ENCODE results near the gene LENG9. TPM values are rescaled to one million over a fixed set of nuclear protein-coding genes. Genes with fewer than 3 reads are reported as not detected.
"Not testable (repeated sequence)": the region's sequence is repeated elsewhere in the genome, so short reads cannot be mapped to it uniquely, and the experiment has no call there.

LENG9 gene
- total RNA-seq, 2 experiments from 2014 or later, result 4.3 to 5.5 TPM

- POLR2A ChIA-PET, result no interaction called here
- Mint-ChIP-seq H3K27me3 (peaks cover 29% of the 10 kb centered on the region), H3K36me3 (ENCODE audit: low read depth) (no peaks in the 10 kb centered on the region), H3K4me3 (peak within 1 kb of the TSS; percentile 50), H3K4me1 (ENCODE audit: low read depth) (peaks cover 30% of the 10 kb centered on the region), H3K27ac (no peak within 1 kb of the TSS), H3K9me3 (no peaks in the 10 kb centered on the region)
- TF ChIP-seq CTCF (IDR thresholded peaks at IDR 0.05), result no peak
- intact Hi-C loops (cut with micrococcal nuclease), result no loop called here
- DNase-seq, result peak; percentile 43
- ATAC-seq, result peak; percentile 60
- CTCF ChIA-PET, result no interaction called here
Measured at GRCh38 chr19:54502518-54503048, 39.0 kb upstream of the LENG9 start, which contains the start of gene LAIR2. LAIR2 (plus strand) TSS chr19:54502831; CDS start chr19:54502919, 88 bp downstream.

- H3K27me3 Mint-ChIP-seq, result peaks cover 31% of the 10 kb centered on the region
- H3K27ac Mint-ChIP-seq; H3K9me3 Mint-ChIP-seq; intact Hi-C loops (cut with micrococcal nuclease); H3K4me3 Mint-ChIP-seq; DNase-seq; H3K36me3 Mint-ChIP-seq (ENCODE audit: low read depth): not testable (repeated sequence)
- POLR2A ChIA-PET, result interaction anchor here (0.6 kb wide), 1 partner anchor 372 kb away, joined by 3 read pairs; no protein-coding TSS in a partner anchor
- CTCF ChIA-PET, result interaction anchor here (1.6 kb wide), 1 partner anchor 20 kb away, joined by 3 read pairs; no protein-coding TSS in a partner anchor
- ATAC-seq, result peak; percentile 46
- peaks cover 24% of the 10 kb centered on the region for H3K4me1 Mint-ChIP-seq (ENCODE audit: low read depth)
Measured at GRCh38 chr19:54498451-54498772, 34.8 kb upstream of the LENG9 start.

DNA sequence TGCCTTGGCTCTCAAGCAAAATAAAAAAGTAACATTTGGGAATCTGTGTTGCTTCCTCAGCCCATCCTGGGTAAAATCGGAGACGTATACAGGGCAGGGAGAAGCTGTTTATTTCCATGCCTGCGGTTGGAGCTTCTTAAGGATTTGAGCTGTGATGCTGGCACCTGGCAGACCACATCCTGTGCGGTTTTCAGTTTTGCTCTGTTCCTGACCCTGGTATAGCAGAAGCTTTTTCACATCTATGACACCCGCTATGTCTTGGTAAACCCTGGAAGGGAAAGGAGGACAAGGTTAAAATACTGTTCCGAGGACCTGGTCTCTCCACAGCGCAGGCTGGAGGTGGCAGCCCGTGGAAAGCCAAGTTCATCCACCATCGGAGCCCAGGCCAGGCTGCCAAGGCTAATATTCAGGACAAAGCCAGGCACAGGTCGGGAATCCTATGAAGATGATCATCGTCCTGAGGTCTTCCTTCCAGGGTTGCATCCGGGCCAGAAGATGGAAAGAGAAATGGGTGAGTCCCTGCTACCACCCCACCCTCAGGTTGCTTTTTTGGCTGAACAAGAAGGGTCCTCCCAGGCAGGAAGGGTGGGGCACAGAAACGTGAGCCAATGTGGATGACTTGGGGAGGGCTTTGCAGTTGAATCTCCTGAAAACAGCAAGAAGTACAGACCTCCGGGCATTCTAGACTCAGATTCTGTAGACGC lies 34.3 kb upstream of the LENG9 start:
- CTCF ChIA-PET, H3K4me3 Mint-ChIP-seq: not testable (repeated sequence)

GRCh38 chr19:54495284-54495683 lies 31.7 kb upstream of the LENG9 start:
- intact Hi-C loops (cut with micrococcal nuclease); DNase-seq; POLR2A ChIA-PET; H3K9me3 Mint-ChIP-seq; H3K4me3 Mint-ChIP-seq; ATAC-seq; H3K27ac Mint-ChIP-seq; H3K36me3 Mint-ChIP-seq (ENCODE audit: low read depth): not testable (repeated sequence)
- CTCF ChIA-PET, result interaction anchor here (0.9 kb wide), 1 partner anchor 12 kb away, joined by 3 read pairs; no protein-coding TSS in a partner anchor
- Mint-ChIP-seq H3K4me1 (ENCODE audit: low read depth) (peaks cover 18% of the 10 kb centered on the region), H3K27me3 (peaks cover 28% of the 10 kb centered on the region)

More for the DNA sequence above, 34.3 kb upstream of the LENG9 start:
- H3K9me3 Mint-ChIP-seq; POLR2A ChIA-PET; H3K36me3 Mint-ChIP-seq (ENCODE audit: low read depth); intact Hi-C loops (cut with micrococcal nuclease); H3K27ac Mint-ChIP-seq: not testable (repeated sequence)
- Mint-ChIP-seq H3K27me3 (peaks cover 34% of the 10 kb centered on the region), H3K4me1 (ENCODE audit: low read depth) (peaks cover 24% of the 10 kb centered on the region)
- peak; percentile 43 for DNase-seq
- peak; percentile 77 for ATAC-seq

GRCh38 chr19:54493967-54494585 lies 30.5 kb upstream of the LENG9 start:
- DNase-seq, result no peak
- ChIA-PET CTCF (interaction anchor here (0.6 kb wide), 1 partner anchor 15 kb away, joined by 3 read pairs; no protein-coding TSS in a partner anchor), POLR2A (no interaction called here)
- Mint-ChIP-seq H3K9me3 (no peaks in the 10 kb centered on the region), H3K27ac (no peak overlapping the region), H3K4me3 (no peak overlapping the region), H3K4me1 (ENCODE audit: low read depth) (peaks cover 16% of the 10 kb centered on the region), H3K36me3 (ENCODE audit: low read depth) (no peaks in the 10 kb centered on the region), H3K27me3 (peaks cover 24% of the 10 kb centered on the region)
- intact Hi-C loops (cut with micrococcal nuclease), result no loop called here
- TF ChIP-seq CTCF (IDR thresholded peaks at IDR 0.05), result no peak
- ATAC-seq, result no peak

GRCh38 chr19:54493056-54493455 lies 29.5 kb upstream of the LENG9 start:
- H3K4me1 Mint-ChIP-seq (ENCODE audit: low read depth); H3K4me3 Mint-ChIP-seq; DNase-seq; POLR2A ChIA-PET; H3K27ac Mint-ChIP-seq; ATAC-seq; intact Hi-C loops (cut with micrococcal nuclease); H3K36me3 Mint-ChIP-seq (ENCODE audit: low read depth); CTCF ChIA-PET; H3K9me3 Mint-ChIP-seq: not testable (repeated sequence)
- H3K27me3 Mint-ChIP-seq, result peaks cover 23% of the 10 kb centered on the region

- Mint-ChIP-seq H3K4me1 (ENCODE audit: low read depth) (peaks cover 4% of the 10 kb centered on the region), H3K27ac (no peak overlapping the region), H3K9me3 (no peaks in the 10 kb centered on the region), H3K27me3 (peaks cover 22% of the 10 kb centered on the region), H3K4me3 (no peak overlapping the region), H3K36me3 (ENCODE audit: low read depth) (no peaks in the 10 kb centered on the region)
- intact Hi-C loops (cut with micrococcal nuclease), result no loop called here
- ATAC-seq (no peak), DNase-seq (no peak)
- no peak for TF ChIP-seq CTCF (IDR thresholded peaks at IDR 0.05)
- CTCF ChIA-PET, result no interaction called here
- POLR2A ChIA-PET, result no interaction called here
Measured at GRCh38 chr19:54492568-54492967, 29.0 kb upstream of the LENG9 start.

Measured in activated CD8-positive, alpha-beta T cell treated with anti-CD3 and anti-CD28 coated beads for 36 hours (primary cell).